ENCODE data around the gene ZZZ3. TPM values are rescaled to one million over a fixed set of nuclear protein-coding genes. Genes with fewer than 3 reads are reported as not detected.
A peak's percentile ranks its signal among the peaks of the same experiment; 100 is the strongest.
"Not testable (repeated sequence)": the region's sequence is repeated elsewhere in the genome, so short reads cannot be mapped to it uniquely, and the experiment has no call there.

Gene ZZZ3
- 54.2 TPM for polyA plus RNA-seq (2013, experiment 1 of 4)
- 53.9 TPM for polyA plus RNA-seq (2013, experiment 2 of 4)
- polyA plus RNA-seq (2013, experiment 3 of 4): 46.7 TPM
- polyA plus RNA-seq (2013, experiment 4 of 4): 50.1 TPM

- H3K4me1 ChIP-seq (ENCODE audit: control insufficient read depth, insufficient read depth, low read length): no peaks in the 10 kb centered on the region
- WGBS, 2 experiments: 0% methylated on average over 50 to 51 of the region's 56 CpGs
- no peaks in the 10 kb centered on the region for H3K27me3 ChIP-seq (ENCODE audit: control insufficient read depth, insufficient read depth, low read length, poor library complexity, severe bottlenecking)
- H3K36me3 ChIP-seq (ENCODE audit: control insufficient read depth, insufficient read depth, low read length): no peaks in the 10 kb centered on the region
- peak within 1 kb of the TSS; percentile 96 for H3K4me3 ChIP-seq (ENCODE audit: insufficient read depth, low read depth, low read length)
- no peaks in the 10 kb centered on the region for H3K9me3 ChIP-seq (ENCODE audit: control insufficient read depth, low read length)
- H3K27ac ChIP-seq (ENCODE audit: insufficient read depth, low read depth, low read length, poor library complexity, severe bottlenecking): peak within 1 kb of the TSS; percentile 99
These were observed at the start of gene ZZZ3 for GRCh38 chr1:77682460-77683159. ZZZ3 (minus strand) TSS chr1:77682658; CDS start chr1:77633354, 49,304 bp downstream.

- no peaks in the 10 kb centered on the region for H3K9me3 ChIP-seq (ENCODE audit: control insufficient read depth, low read length)
- H3K27ac ChIP-seq (ENCODE audit: insufficient read depth, low read depth, low read length, poor library complexity, severe bottlenecking): no peak overlapping the region
- H3K27me3 ChIP-seq (ENCODE audit: control insufficient read depth, insufficient read depth, low read length, poor library complexity, severe bottlenecking): no peaks in the 10 kb centered on the region
- H3K4me3 ChIP-seq (ENCODE audit: insufficient read depth, low read depth, low read length): no peak overlapping the region
- WGBS, 2 experiments: 100% methylated on average over 1 of the region's 1 CpG; no CpG with 5 or more reads in 1 of the 2 experiments
- no peaks in the 10 kb centered on the region for H3K4me1 ChIP-seq (ENCODE audit: control insufficient read depth, insufficient read depth, low read length)
- H3K36me3 ChIP-seq (ENCODE audit: control insufficient read depth, insufficient read depth, low read length): peaks cover 6% of the 10 kb centered on the region
These were observed 49.6 kb upstream of the ZZZ3 start for GRCh38 chr1:77732090-77732489.

- no peak overlapping the region for H3K27ac ChIP-seq (ENCODE audit: insufficient read depth, low read depth, low read length, poor library complexity, severe bottlenecking)
- peaks cover 20% of the 10 kb centered on the region for H3K36me3 ChIP-seq (ENCODE audit: control insufficient read depth, insufficient read depth, low read length)
- H3K4me3 ChIP-seq (ENCODE audit: insufficient read depth, low read depth, low read length): no peak overlapping the region
- no peaks in the 10 kb centered on the region for H3K4me1 ChIP-seq (ENCODE audit: control insufficient read depth, insufficient read depth, low read length)
- H3K27me3 ChIP-seq (ENCODE audit: control insufficient read depth, insufficient read depth, low read length, poor library complexity, severe bottlenecking): no peaks in the 10 kb centered on the region
- WGBS, 2 experiments: 92 to 93% methylated on average over 3 of the region's 4 CpGs
- H3K9me3 ChIP-seq (ENCODE audit: control insufficient read depth, low read length): no peaks in the 10 kb centered on the region
These were observed 43.2 kb upstream of the ZZZ3 start for GRCh38 chr1:77725706-77726105.

DNA sequence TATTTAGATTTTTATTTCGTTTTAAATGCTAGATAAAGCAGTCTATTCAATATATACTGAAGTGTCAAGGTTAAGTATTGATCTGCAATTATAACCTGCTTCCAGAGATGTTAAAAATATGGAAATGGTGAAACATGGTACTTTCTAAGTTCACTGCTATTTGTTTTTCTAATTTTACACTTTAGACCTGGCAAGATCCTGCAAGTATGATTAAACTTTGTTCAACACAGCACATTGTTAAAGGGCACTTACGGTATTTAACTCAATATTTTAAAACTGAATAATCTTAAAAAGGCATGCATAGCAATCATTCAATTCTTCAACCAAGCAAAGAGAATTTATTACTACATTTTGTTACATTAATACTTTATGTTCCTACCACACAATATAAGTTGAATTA lies 35.7 kb upstream of the ZZZ3 start:
- no peaks in the 10 kb centered on the region for H3K4me1 ChIP-seq (ENCODE audit: control insufficient read depth, insufficient read depth, low read length)
- WGBS, 2 experiments: 89 to 100% methylated on average over 1 of the region's 2 CpGs
- no peaks in the 10 kb centered on the region for H3K27me3 ChIP-seq (ENCODE audit: control insufficient read depth, insufficient read depth, low read length, poor library complexity, severe bottlenecking)
- no peaks in the 10 kb centered on the region for H3K9me3 ChIP-seq (ENCODE audit: control insufficient read depth, low read length)
- H3K36me3 ChIP-seq (ENCODE audit: control insufficient read depth, insufficient read depth, low read length): peaks cover 23% of the 10 kb centered on the region
- no peak overlapping the region for H3K4me3 ChIP-seq (ENCODE audit: insufficient read depth, low read depth, low read length)
- H3K27ac ChIP-seq (ENCODE audit: insufficient read depth, low read depth, low read length, poor library complexity, severe bottlenecking): no peak overlapping the region

GRCh38 chr1:77716065-77716464 lies 33.6 kb upstream of the ZZZ3 start:
- no peaks in the 10 kb centered on the region for H3K4me1 ChIP-seq (ENCODE audit: control insufficient read depth, insufficient read depth, low read length)
- H3K27ac ChIP-seq (ENCODE audit: insufficient read depth, low read depth, low read length, poor library complexity, severe bottlenecking): no peak overlapping the region
- peaks cover 21% of the 10 kb centered on the region for H3K36me3 ChIP-seq (ENCODE audit: control insufficient read depth, insufficient read depth, low read length)
- no peak overlapping the region for H3K4me3 ChIP-seq (ENCODE audit: insufficient read depth, low read depth, low read length)
- WGBS, 2 experiments: 93 to 95% methylated on average over 4 of the region's 4 CpGs
- H3K27me3 ChIP-seq (ENCODE audit: control insufficient read depth, insufficient read depth, low read length, poor library complexity, severe bottlenecking): no peaks in the 10 kb centered on the region
- H3K9me3 ChIP-seq (ENCODE audit: control insufficient read depth, low read length): no peaks in the 10 kb centered on the region

DNA sequence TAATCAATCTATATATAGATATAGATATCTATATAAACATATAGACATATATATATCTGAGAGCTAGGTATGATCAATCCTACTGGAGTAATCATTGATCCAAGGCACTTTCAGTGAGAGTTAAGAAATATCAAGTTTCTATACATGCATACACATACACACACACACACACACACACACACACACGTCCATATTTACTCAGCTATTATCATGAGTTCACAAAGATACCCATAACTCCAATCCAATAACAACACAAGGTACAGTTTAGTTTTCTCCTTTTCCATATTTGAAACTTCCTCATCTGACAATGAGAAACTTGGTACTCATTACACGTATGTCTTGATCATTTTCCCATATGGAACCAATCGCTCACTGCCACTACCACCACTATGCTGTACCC lies 27.3 kb upstream of the ZZZ3 start:
- H3K4me1 ChIP-seq (ENCODE audit: control insufficient read depth, insufficient read depth, low read length): no peaks in the 10 kb centered on the region
- peaks cover 9% of the 10 kb centered on the region for H3K36me3 ChIP-seq (ENCODE audit: control insufficient read depth, insufficient read depth, low read length)
- H3K27ac ChIP-seq (ENCODE audit: insufficient read depth, low read depth, low read length, poor library complexity, severe bottlenecking): no peak overlapping the region
- no peaks in the 10 kb centered on the region for H3K9me3 ChIP-seq (ENCODE audit: control insufficient read depth, low read length)
- WGBS, 2 experiments: 93 to 94% methylated on average over 3 of the region's 3 CpGs
- no peak overlapping the region for H3K4me3 ChIP-seq (ENCODE audit: insufficient read depth, low read depth, low read length)
- no peaks in the 10 kb centered on the region for H3K27me3 ChIP-seq (ENCODE audit: control insufficient read depth, insufficient read depth, low read length, poor library complexity, severe bottlenecking)

GRCh38 chr1:77706321-77706720 lies 23.9 kb upstream of the ZZZ3 start:
- no peaks in the 10 kb centered on the region for H3K27me3 ChIP-seq (ENCODE audit: control insufficient read depth, insufficient read depth, low read length, poor library complexity, severe bottlenecking)
- WGBS, 2 experiments: 95 to 98% methylated on average over 3 to 4 of the region's 4 CpGs
- H3K4me3 ChIP-seq (ENCODE audit: insufficient read depth, low read depth, low read length): no peak overlapping the region
- no peaks in the 10 kb centered on the region for H3K9me3 ChIP-seq (ENCODE audit: control insufficient read depth, low read length)
- H3K36me3 ChIP-seq (ENCODE audit: control insufficient read depth, insufficient read depth, low read length): peaks cover 4% of the 10 kb centered on the region
- H3K4me1 ChIP-seq (ENCODE audit: control insufficient read depth, insufficient read depth, low read length): no peaks in the 10 kb centered on the region
- H3K27ac ChIP-seq (ENCODE audit: insufficient read depth, low read depth, low read length, poor library complexity, severe bottlenecking): no peak overlapping the region

GRCh38 chr1:77704736-77705135 lies 22.3 kb upstream of the ZZZ3 start:
- Histone ChIP-seq H3K36me3 (ENCODE audit: control insufficient read depth, insufficient read depth, low read length) (no peaks in the 10 kb centered on the region), H3K4me3 (ENCODE audit: insufficient read depth, low read depth, low read length) (no peak overlapping the region)
- WGBS, 2 experiments: 93 to 94% methylated on average over 2 of the region's 2 CpGs

DNA sequence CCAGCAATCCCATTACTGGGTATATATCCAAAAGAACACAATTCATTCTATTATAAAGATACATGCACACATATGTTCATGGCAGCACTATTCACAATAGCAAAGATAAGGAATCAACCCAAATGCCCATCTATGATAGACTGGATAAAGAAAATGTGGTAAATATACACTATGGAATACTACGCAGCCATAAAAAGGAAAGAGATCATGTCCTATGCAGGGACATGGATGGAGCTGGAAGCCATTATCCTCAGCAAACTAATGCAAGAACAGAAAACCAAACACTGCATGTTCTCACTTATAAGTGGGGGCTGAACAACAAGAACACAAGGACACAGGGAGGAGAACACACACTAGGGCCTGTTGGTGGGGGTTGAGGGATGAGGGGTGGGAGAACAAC lies 17.2 kb upstream of the ZZZ3 start:
- H3K27me3 ChIP-seq (ENCODE audit: control insufficient read depth, insufficient read depth, low read length, poor library complexity, severe bottlenecking); H3K4me1 ChIP-seq (ENCODE audit: control insufficient read depth, insufficient read depth, low read length); H3K27ac ChIP-seq (ENCODE audit: insufficient read depth, low read depth, low read length, poor library complexity, severe bottlenecking); H3K36me3 ChIP-seq (ENCODE audit: control insufficient read depth, insufficient read depth, low read length); H3K9me3 ChIP-seq (ENCODE audit: control insufficient read depth, low read length); H3K4me3 ChIP-seq (ENCODE audit: insufficient read depth, low read depth, low read length): not testable (repeated sequence)
- whole genome bisulfite sequencing, 2 experiments: 86 to 94% methylated on average over 1 of the region's 1 CpG

More at GRCh38 chr1:77704736-77705135, 22.3 kb upstream of the ZZZ3 start:
- no peaks in the 10 kb centered on the region for H3K4me1 ChIP-seq (ENCODE audit: control insufficient read depth, insufficient read depth, low read length)
- H3K27me3 ChIP-seq (ENCODE audit: control insufficient read depth, insufficient read depth, low read length, poor library complexity, severe bottlenecking): no peaks in the 10 kb centered on the region
- H3K27ac ChIP-seq (ENCODE audit: insufficient read depth, low read depth, low read length, poor library complexity, severe bottlenecking): no peak overlapping the region
- no peaks in the 10 kb centered on the region for H3K9me3 ChIP-seq (ENCODE audit: control insufficient read depth, low read length)

DNA sequence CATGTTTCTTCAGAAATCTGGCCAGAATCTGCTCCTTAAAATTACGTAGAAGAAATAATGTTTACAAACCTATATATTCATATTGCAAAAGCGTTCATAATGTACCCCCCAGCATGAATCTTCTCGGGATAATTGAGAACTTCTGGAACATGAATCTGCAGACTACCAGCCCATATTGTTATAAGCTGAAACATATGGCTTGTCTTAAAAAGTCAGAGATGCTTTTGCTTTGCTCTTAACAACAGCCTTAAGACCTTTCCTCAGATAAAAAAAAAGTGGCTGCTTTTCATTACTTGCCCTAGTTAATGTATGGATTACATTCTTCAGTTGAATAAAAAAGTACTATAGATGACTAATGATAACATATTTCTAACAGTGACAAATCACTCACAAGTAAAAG lies 15.0 kb upstream of the ZZZ3 start:
- Histone ChIP-seq H3K4me1 (ENCODE audit: control insufficient read depth, insufficient read depth, low read length) (no peaks in the 10 kb centered on the region), H3K27ac (ENCODE audit: insufficient read depth, low read depth, low read length, poor library complexity, severe bottlenecking) (no peak overlapping the region), H3K36me3 (ENCODE audit: control insufficient read depth, insufficient read depth, low read length) (no peaks in the 10 kb centered on the region), H3K27me3 (ENCODE audit: control insufficient read depth, insufficient read depth, low read length, poor library complexity, severe bottlenecking) (no peaks in the 10 kb centered on the region), H3K4me3 (ENCODE audit: insufficient read depth, low read depth, low read length) (no peak overlapping the region), H3K9me3 (ENCODE audit: control insufficient read depth, low read length) (no peaks in the 10 kb centered on the region)
- WGBS, 2 experiments: 90 to 100% methylated on average over 3 of the region's 3 CpGs

Measured in ectodermal cell (in vitro differentiated cells).